Left kidney (tissue), 2 donors: ENCODE measurements around the gene TOP2B. TPM values are rescaled to one million over a fixed set of nuclear protein-coding genes. Genes with fewer than 3 reads are reported as not detected.

Experiments used
- DNase-seq: peaks from one replicate; pipeline ENCODE4 v3.0.0-alpha.2; 2013
- polyA plus RNA-seq: library from polyadenylated mRNA; unstranded; fragments of 120-200 nt; gene quantifications from one replicate; pipeline ENCODE4 v1.2.1, GENCODE V29; 2013; ENCODE audit not compliant: insufficient read length

The TOP2B gene
- polyA plus RNA-seq, 1 donor = 353 TPM

GRCh38 chr3:25679166-25679565 is 14.5 kb upstream of the TOP2B start:
- DNase-seq = no peak

GRCh38 chr3:25678581-25678980 is 13.9 kb upstream of the TOP2B start:
- no peak for DNase-seq

GRCh38 chr3:25677121-25677520 is 12.4 kb upstream of the TOP2B start:
- DNase-seq = no peak

- no peak for DNase-seq
These were observed 10.0 kb upstream of the TOP2B start for GRCh38 chr3:25674670-25675069.

- no peak for DNase-seq
These were observed 9.1 kb upstream of the TOP2B start for GRCh38 chr3:25673738-25674298.

- DNase-seq = no peak
These were observed 891 bp upstream of the TOP2B start for GRCh38 chr3:25665315-25666280.

GRCh38 chr3:25663869-25664811 is 567 bp downstream of the TOP2B start:
- peak; percentile 74 for DNase-seq

GRCh38 chr3:25663347-25663868 is 1.3 kb downstream of the TOP2B start:
- DNase-seq = no peak

- DNase-seq = no peak
These were observed 1.9 kb downstream of the TOP2B start for GRCh38 chr3:25662736-25663320.

GRCh38 chr3:25661694-25662437 is 2.8 kb downstream of the TOP2B start:
- DNase-seq = no peak

GRCh38 chr3:25658836-25659235 is 5.9 kb downstream of the TOP2B start:
- no peak for DNase-seq

- no peak for DNase-seq
These were observed 7.4 kb downstream of the TOP2B start for GRCh38 chr3:25657293-25657692.

- no peak for DNase-seq
These were observed 9.0 kb downstream of the TOP2B start for GRCh38 chr3:25655659-25656058.

GRCh38 chr3:25654576-25654975 is 10.1 kb downstream of the TOP2B start:
- DNase-seq = no peak

GRCh38 chr3:25653322-25653721 is 11.4 kb downstream of the TOP2B start:
- DNase-seq = no peak

- DNase-seq = no peak
These were observed 11.8 kb downstream of the TOP2B start for GRCh38 chr3:25652921-25653320.

- no peak for DNase-seq
These were observed 15.5 kb downstream of the TOP2B start for GRCh38 chr3:25648925-25649830.

GRCh38 chr3:25648107-25648535 is 16.6 kb downstream of the TOP2B start:
- DNase-seq = peak; percentile 47

- DNase-seq = no peak
These were observed 29.7 kb downstream of the TOP2B start for GRCh38 chr3:25635038-25635437.

- DNase-seq = no peak
These were observed 30.8 kb downstream of the TOP2B start for GRCh38 chr3:25633919-25634318.
